COR-L47 (cell line): Measurements from ENCODE around the gene SYTL2.

Source experiments
- DNase-seq: peaks from one replicate; lab custom pipeline; 2025; lab: John Stamatoyannopoulos, UW

SYTL2 gene

DNA sequence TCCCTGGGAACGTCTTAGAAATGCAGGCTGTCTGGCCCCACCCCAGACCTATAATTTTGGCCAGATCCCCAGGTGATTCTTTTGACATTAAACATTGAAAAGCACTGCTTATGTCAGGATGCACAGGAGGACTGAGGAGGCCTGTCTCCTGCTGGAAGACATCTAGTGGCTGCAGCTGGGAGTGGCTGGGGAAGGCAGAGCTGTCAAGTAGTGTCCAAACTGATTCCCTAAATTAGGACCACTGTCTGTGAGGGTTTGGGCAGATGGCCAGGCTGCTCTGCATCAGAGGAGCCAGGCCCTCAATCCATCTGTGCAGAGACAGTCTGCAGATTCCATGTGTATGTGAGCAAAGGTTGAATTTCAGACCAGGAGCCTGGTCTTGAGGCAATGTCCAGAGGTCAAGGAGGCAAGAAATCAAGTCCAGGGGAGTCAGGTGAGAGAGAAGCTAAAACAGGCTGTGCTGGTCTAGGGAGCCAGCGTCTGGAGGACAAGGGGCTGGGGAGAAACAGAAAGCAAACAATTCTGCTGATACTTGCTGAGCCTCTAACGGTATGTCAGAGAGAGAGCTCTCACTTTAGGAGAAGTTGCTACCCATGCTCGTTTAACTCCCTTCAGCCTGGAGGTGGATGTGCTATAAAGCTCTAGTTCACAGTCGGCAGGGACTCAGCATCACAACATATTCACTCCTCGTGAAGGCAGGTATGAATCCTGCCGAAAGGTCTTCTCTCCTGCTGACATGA lies 15.3 kb upstream of the SYTL2 start:
- DNase-seq = peak; percentile 54

GRCh38 chr11:85825616-85826015 lies 14.7 kb upstream of the SYTL2 start:
- DNase-seq = no peak

- no peak for DNase-seq
These were observed 12.9 kb upstream of the SYTL2 start for GRCh38 chr11:85823816-85824215.

DNA sequence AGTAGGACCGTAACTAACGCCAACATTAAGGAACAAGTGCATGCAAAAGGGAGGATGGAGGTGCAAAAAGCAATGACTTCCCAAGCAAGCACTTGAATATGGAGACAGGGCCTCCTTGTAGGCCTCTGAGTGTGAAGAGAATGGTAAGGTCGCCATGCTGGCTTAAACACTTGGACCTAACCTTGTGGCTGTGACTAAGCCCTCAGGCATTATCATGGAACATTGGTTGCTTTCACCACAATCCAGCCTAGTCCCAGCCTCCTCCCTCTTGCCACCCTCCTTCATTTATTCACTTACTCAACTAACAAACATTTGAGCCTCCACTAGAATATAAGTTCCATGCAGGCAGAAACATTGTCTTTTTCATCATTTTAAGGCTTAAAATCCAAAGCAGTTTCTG lies 11.9 kb upstream of the SYTL2 start:
- no peak for DNase-seq

DNA sequence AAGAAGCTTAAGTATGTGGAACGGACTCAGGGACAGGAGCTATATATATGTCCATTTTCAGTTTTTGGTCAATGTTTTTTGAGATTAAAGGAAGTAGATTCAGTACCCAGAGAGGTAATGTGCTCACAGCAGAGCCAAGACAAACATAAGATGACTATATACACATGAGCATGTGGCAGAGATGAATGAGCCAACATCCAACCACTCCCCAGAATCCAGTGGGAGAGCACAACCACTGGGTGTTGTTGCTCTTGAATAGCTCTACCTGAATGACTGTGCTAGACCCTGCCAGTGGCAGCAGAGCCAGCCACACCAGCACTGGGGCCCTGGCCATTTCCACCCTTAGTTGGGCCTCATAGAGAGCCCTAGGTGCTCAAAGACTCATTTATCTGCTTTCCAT lies 10.7 kb upstream of the SYTL2 start:
- DNase-seq = no peak

GRCh38 chr11:85819441-85819840 lies 8.5 kb upstream of the SYTL2 start:
- DNase-seq = no peak

GRCh38 chr11:85815186-85815931 lies 4.4 kb upstream of the SYTL2 start:
- no peak for DNase-seq

GRCh38 chr11:85813721-85814120 lies 2.8 kb upstream of the SYTL2 start:
- no peak for DNase-seq

DNA sequence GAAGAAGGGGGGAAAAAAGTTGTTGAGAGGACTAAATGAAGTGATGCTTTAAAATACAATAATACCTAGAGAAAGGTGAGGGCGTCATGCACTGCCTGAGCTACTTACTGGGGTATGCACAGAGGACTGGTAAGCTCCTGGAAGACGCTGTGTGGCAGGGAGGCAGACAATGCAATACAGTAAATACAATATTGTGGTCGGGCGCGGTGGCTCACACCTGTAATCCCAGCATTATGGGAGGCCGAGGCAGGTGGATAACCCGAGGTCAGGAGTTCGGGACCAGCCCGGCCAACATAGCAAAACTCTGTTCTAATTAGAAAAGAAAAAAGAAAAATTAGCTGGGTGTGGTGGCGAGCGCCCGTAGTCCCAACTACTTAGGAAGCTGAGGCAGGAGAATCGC lies 683 bp upstream of the SYTL2 start:
- DNase-seq = no peak

- no peak for DNase-seq
These were observed 445 bp downstream of the SYTL2 start for GRCh38 chr11:85810521-85810870.

- no peak for DNase-seq
These were observed 1.1 kb downstream of the SYTL2 start for GRCh38 chr11:85809863-85810262.

DNA sequence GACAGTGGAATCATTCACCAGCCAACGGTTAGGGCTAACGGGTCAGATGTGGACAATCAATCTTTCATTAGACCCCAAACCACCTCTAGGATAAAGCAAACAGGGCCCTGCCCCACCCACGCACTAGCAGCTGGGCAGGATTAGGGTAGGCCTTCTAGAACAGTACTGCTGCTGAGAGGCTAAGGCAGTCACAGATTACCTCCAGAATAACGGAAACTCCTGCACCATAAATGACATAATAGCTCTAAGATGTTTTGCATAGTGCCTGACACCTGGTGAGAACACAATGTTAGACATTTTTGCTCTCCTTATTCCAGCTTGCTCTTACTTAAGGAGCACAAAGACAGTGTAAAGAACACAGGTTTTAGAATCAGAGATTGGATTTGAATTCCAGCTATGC lies 1.8 kb downstream of the SYTL2 start:
- DNase-seq = no peak

GRCh38 chr11:85806876-85807275 lies 4.1 kb downstream of the SYTL2 start:
- DNase-seq = no peak

DNA sequence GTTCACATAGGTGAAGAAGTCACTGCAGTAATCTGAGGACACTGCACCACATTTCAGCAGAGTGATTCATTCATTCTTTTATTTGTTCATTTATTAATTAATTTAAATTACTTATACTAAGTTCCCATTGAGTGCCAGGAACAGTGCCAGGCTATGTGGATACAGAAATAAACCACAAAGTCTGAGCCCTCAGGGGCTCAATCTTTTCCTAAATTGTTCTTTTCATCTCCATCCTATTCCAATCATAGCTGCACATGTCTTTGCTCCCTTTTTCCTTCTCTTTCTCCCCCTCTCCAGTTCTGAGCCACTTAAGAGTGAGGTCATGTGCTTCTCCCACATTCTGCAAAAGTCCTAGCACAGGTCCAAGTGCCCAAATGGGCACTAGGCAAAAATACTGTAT lies 4.9 kb downstream of the SYTL2 start:
- DNase-seq = no peak

GRCh38 chr11:85805387-85805786 lies 5.6 kb downstream of the SYTL2 start:
- DNase-seq = no peak

GRCh38 chr11:85803920-85804319 lies 7.0 kb downstream of the SYTL2 start:
- DNase-seq = no peak

GRCh38 chr11:85803303-85803702 lies 7.6 kb downstream of the SYTL2 start:
- DNase-seq = no peak

GRCh38 chr11:85801527-85801926 lies 9.4 kb downstream of the SYTL2 start:
- DNase-seq = no peak

- DNase-seq = no peak
These were observed 10.2 kb downstream of the SYTL2 start for GRCh38 chr11:85800595-85801342.

DNA sequence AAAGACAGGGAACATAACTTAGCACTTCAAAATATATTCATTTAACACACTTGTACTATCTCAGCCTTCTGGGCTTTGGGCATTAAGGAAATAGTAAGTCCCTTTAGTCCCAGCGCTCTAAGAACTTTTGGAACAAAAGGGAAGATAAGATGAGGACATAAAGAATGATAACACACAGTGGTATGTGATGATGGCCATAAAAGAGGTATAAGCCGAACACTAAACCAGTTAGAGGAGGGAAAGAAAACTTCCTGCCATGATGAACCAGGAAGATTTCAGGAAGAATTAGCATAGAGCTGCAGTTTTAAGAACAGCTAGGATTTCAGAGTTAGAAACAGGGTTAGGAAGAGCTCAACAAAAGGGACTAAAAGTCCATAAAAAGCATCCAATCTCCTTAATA lies 11.8 kb downstream of the SYTL2 start:
- no peak for DNase-seq

GRCh38 chr11:85798361-85798760 lies 12.6 kb downstream of the SYTL2 start:
- no peak for DNase-seq

- DNase-seq = no peak
These were observed 15.0 kb downstream of the SYTL2 start for GRCh38 chr11:85795712-85796487.
